Neural progenitor cell (in vitro differentiated cells): Measurements from ENCODE around the gene WDR44. TPM values are rescaled to one million over a fixed set of nuclear protein-coding genes. Genes with fewer than 3 reads are reported as not detected.

Source experiments
- DNase-seq: peaks from one replicate; pipeline ENCODE4 v3.0.0-alpha.2; 2016; ENCODE audit warnings: low spot score
- H2AFZ ChIP-seq: fragments of 200-600 bp; sonication (generic); replicated peaks from 2 replicates; pipeline ENCODE4 v1.6.1; 2016; ENCODE audit warnings: antibody characterized with exemption
- H3F3A ChIP-seq: fragments of 200-600 bp; sonication (generic); 2 replicates; pipeline ENCODE4 v1.6.1; 2016; ENCODE audit warnings: antibody characterized with exemption, low read depth
- H3K27ac ChIP-seq: fragments of 200-600 bp; sonication (generic); 2 replicates; pipeline ENCODE4 v1.5.1; 2016; ENCODE audit warnings: mild to moderate bottlenecking
- H3K27me3 ChIP-seq: fragments of 200-600 bp; sonication (generic); 2 replicates; pipeline ENCODE4 v1.6.1; 2016; ENCODE audit warnings: mild to moderate bottlenecking, moderate library complexity
- H3K36me3 ChIP-seq: fragments of 200-600 bp; sonication (generic); 2 replicates; pipeline ENCODE4 v1.5.1; 2016
- H3K4me1 ChIP-seq: fragments of 200-600 bp; sonication (generic); 2 replicates; pipeline ENCODE4 v1.6.1; 2016; ENCODE audit warnings: mixed run types
- H3K4me2 ChIP-seq: fragments of 200-600 bp; sonication (generic); 2 replicates; pipeline ENCODE4 v1.6.1; 2016
- H3K4me3 ChIP-seq: fragments of 200-600 bp; sonication (generic); 2 replicates; pipeline ENCODE4 v1.5.1; 2016
- H3K79me2 ChIP-seq: fragments of 200-600 bp; sonication (generic); 2 replicates; pipeline ENCODE4 v1.6.1; 2016; ENCODE audit warnings: low read depth
- H3K9ac ChIP-seq: fragments of 200-600 bp; sonication (generic); 2 replicates; pipeline ENCODE4 v1.6.1; 2016
- H3K9me3 ChIP-seq: fragments of 200-600 bp; sonication (generic); 2 replicates; pipeline ENCODE4 v1.5.1; 2016; ENCODE audit warnings: low read depth
- H4K20me1 ChIP-seq: fragments of 200-600 bp; sonication (generic); 2 replicates; pipeline ENCODE4 v1.6.1; 2016; ENCODE audit warnings: low read depth
- H3K27ac Mint-ChIP-seq: 3 replicates; pipeline ENCODE4 v1.8.0; 2021; ENCODE audit warnings: mixed read lengths
- H3K27me3 Mint-ChIP-seq: 2 replicates; pipeline ENCODE4 v1.8.0; 2022; ENCODE audit warnings: low read depth, mild to moderate bottlenecking, inconsistent platforms, moderate library complexity, mixed read lengths; ENCODE audit not compliant: insufficient read depth
- H3K36me3 Mint-ChIP-seq: 3 replicates; pipeline ENCODE4 v1.8.0; 2021; ENCODE audit warnings: mixed read lengths
- H3K4me1 Mint-ChIP-seq: 3 replicates; pipeline ENCODE4 v1.8.0; 2021; ENCODE audit warnings: mixed read lengths
- H3K4me3 Mint-ChIP-seq: 3 replicates; pipeline ENCODE4 v1.8.0; 2021; ENCODE audit warnings: mild to moderate bottlenecking, moderate library complexity, mixed read lengths
- H3K9me3 Mint-ChIP-seq: 3 replicates; pipeline ENCODE4 v1.8.0; 2020; ENCODE audit warnings: mixed read lengths
- CTCF ChIP-seq: fragments of 200-600 bp; sonication (generic); IDR thresholded peaks from 2 replicates; pipeline ENCODE4 v1.5.1; 2017; ENCODE audit warnings: antibody characterized with exemption, mild to moderate bottlenecking
- EZH2 ChIP-seq: fragments of 200-600 bp; sonication (generic); IDR thresholded peaks from 2 replicates; pipeline ENCODE4 v1.6.1; 2017; ENCODE audit warnings: antibody characterized with exemption, mild to moderate bottlenecking, moderate library complexity
- EZH2phosphoT487 ChIP-seq: fragments of 200-600 bp; sonication (generic); IDR thresholded peaks from 2 replicates; pipeline ENCODE4 v1.6.1; 2017; ENCODE audit warnings: antibody characterized with exemption
- total RNA-seq: library from RNA; depleted of rRNA; stranded (reverse); fragments of >200 nt; gene quantifications from 2 replicates; pipeline ENCODE4 v1.2.3, GENCODE V29; 2015; ENCODE audit warnings: low replicate concordance

WDR44 gene
- total RNA-seq, 1 donor from 2014 or later, result 18.0 TPM

- H3F3A ChIP-seq, result no peaks in the 10 kb centered on the region
- H4K20me1 ChIP-seq, result no peaks in the 10 kb centered on the region
- no peak overlapping the region for H3K4me2 ChIP-seq
- no peak overlapping the region for H3K4me3 ChIP-seq
- no peak overlapping the region for H2AFZ ChIP-seq
- peaks cover 9% of the 10 kb centered on the region for H3K4me1 ChIP-seq
- Mint-ChIP-seq H3K27ac (peak overlapping the region; percentile 69), H3K4me3 (no peak overlapping the region), H3K27me3 (no peaks in the 10 kb centered on the region), H3K9me3 (peaks cover 8% of the 10 kb centered on the region), H3K36me3 (peaks cover 21% of the 10 kb centered on the region), H3K4me1 (peaks cover 15% of the 10 kb centered on the region)
- DNase-seq, result peak; percentile 25
- TF ChIP-seq CTCF (no peak), EZH2 (no peak), EZH2phosphoT487 (no peak)
- H3K36me3 ChIP-seq, result no peaks in the 10 kb centered on the region
- H3K9me3 ChIP-seq, result no peaks in the 10 kb centered on the region
- no peak overlapping the region for H3K27ac ChIP-seq
- no peaks in the 10 kb centered on the region for H3K27me3 ChIP-seq
- no peak overlapping the region for H3K9ac ChIP-seq
- H3K79me2 ChIP-seq, result no peaks in the 10 kb centered on the region
Observed at GRCh38 chrX:118373538-118373937, 27.6 kb downstream of the WDR44 start.

- H4K20me1 ChIP-seq, result no peaks in the 10 kb centered on the region
- H3K36me3 Mint-ChIP-seq, result peaks cover 18% of the 10 kb centered on the region
- no peaks in the 10 kb centered on the region for H3F3A ChIP-seq
- TF ChIP-seq EZH2 (no peak), CTCF (no peak), EZH2phosphoT487 (no peak)
- H3K9me3 ChIP-seq, result no peaks in the 10 kb centered on the region
- no peak overlapping the region for H3K4me3 ChIP-seq
- H3K9ac ChIP-seq, result no peak overlapping the region
- no peak overlapping the region for H3K4me2 ChIP-seq
- no peaks in the 10 kb centered on the region for H3K4me1 ChIP-seq
- no peaks in the 10 kb centered on the region for H3K27me3 ChIP-seq
- H3K27ac Mint-ChIP-seq, result no peak overlapping the region
- H3K27me3 Mint-ChIP-seq, result no peaks in the 10 kb centered on the region
- no peaks in the 10 kb centered on the region for H3K9me3 Mint-ChIP-seq
- H3K4me1 Mint-ChIP-seq, result no peaks in the 10 kb centered on the region
- H3K27ac ChIP-seq, result no peak overlapping the region
- H2AFZ ChIP-seq, result no peak overlapping the region
- no peaks in the 10 kb centered on the region for H3K79me2 ChIP-seq
- no peaks in the 10 kb centered on the region for H3K36me3 ChIP-seq
- no peak for DNase-seq
- no peak overlapping the region for H3K4me3 Mint-ChIP-seq
Observed at GRCh38 chrX:118383120-118383519, 37.2 kb downstream of the WDR44 start.

GRCh38 chrX:118392716-118393115 lies 46.8 kb downstream of the WDR44 start:
- H3K9me3 ChIP-seq, result no peaks in the 10 kb centered on the region
- DNase-seq, result no peak
- H3K4me1 ChIP-seq, result no peaks in the 10 kb centered on the region
- H3K79me2 ChIP-seq, result no peaks in the 10 kb centered on the region
- no peak overlapping the region for H3K4me3 Mint-ChIP-seq
- H4K20me1 ChIP-seq, result no peaks in the 10 kb centered on the region
- H3K27me3 ChIP-seq, result no peaks in the 10 kb centered on the region
- H3K27ac ChIP-seq, result no peak overlapping the region
- peak overlapping the region; percentile 47 for H3K27ac Mint-ChIP-seq
- H3K4me1 Mint-ChIP-seq, result peaks cover 12% of the 10 kb centered on the region
- H3K9me3 Mint-ChIP-seq, result no peaks in the 10 kb centered on the region
- no peak overlapping the region for H2AFZ ChIP-seq
- no peak overlapping the region for H3K4me2 ChIP-seq
- H3K27me3 Mint-ChIP-seq, result no peaks in the 10 kb centered on the region
- TF ChIP-seq EZH2phosphoT487, result no peak
- TF ChIP-seq EZH2, result no peak
- TF ChIP-seq CTCF, result no peak
- H3K36me3 ChIP-seq, result peaks cover 7% of the 10 kb centered on the region
- H3F3A ChIP-seq, result no peaks in the 10 kb centered on the region
- peaks cover 32% of the 10 kb centered on the region for H3K36me3 Mint-ChIP-seq
- no peak overlapping the region for H3K9ac ChIP-seq
- H3K4me3 ChIP-seq, result no peak overlapping the region
